Liver (tissue), 9 donors: Measurements from ENCODE around the gene PRICKLE4. TPM values are rescaled to one million over a fixed set of nuclear protein-coding genes. Genes with fewer than 3 reads are reported as not detected.

ENCODE experiments used
- DNase-seq: peaks from one replicate; pipeline ENCODE4 v3.0.0-alpha.2; 2017; ENCODE audit warnings: low spot score
- H3K27ac ChIP-seq, 2 donors: one replicate each; pipeline ENCODE4 v1.7.0; 2013; ENCODE audit warnings: inconsistent platforms in 2 of 2, low read length in 2 of 2, control low read depth in 1 of 2, low read depth in 1 of 2, mild to moderate bottlenecking in 1 of 2
- H3K27me3 ChIP-seq, 4 donors: one replicate each; pipeline versions ENCODE4 v1.6.1 to v1.7.0; 2013; ENCODE audit warnings: low read length in 3 of 4, inconsistent platforms in 1 of 4, mild to moderate bottlenecking in 1 of 4, moderate library complexity in 1 of 4; ENCODE audit not compliant: control insufficient read depth in 4 of 4, insufficient read depth in 4 of 4
- H3K36me3 ChIP-seq, 4 donors: one replicate each; pipeline versions ENCODE4 v1.6.1 to v1.7.0; 2013; ENCODE audit warnings: low read length in 3 of 4, mild to moderate bottlenecking in 3 of 4, low read depth in 1 of 4, moderate library complexity in 1 of 4; ENCODE audit not compliant: control insufficient read depth in 4 of 4, insufficient read depth in 3 of 4
- H3K4me1 ChIP-seq, 4 donors: one replicate each; pipeline versions ENCODE4 v1.6.1 to v1.7.0; 2013; ENCODE audit warnings: low read length in 3 of 4, mild to moderate bottlenecking in 3 of 4, moderate library complexity in 1 of 4; ENCODE audit not compliant: control insufficient read depth in 4 of 4, insufficient read depth in 4 of 4
- H3K4me3 ChIP-seq, 3 donors: one replicate each; pipeline versions ENCODE4 v1.6.1 to v1.7.0; 2013; ENCODE audit warnings: low read length in 3 of 3, control low read depth in 1 of 3, low read depth in 1 of 3, mild to moderate bottlenecking in 1 of 3
- H3K9ac ChIP-seq, 2 donors: one replicate each; pipeline ENCODE4 v1.7.0; 2013; ENCODE audit warnings: low read length in 2 of 2, mild to moderate bottlenecking in 2 of 2, moderate library complexity in 2 of 2, control low read depth in 1 of 2, low read depth in 1 of 2
- H3K9me3 ChIP-seq, 4 donors: one replicate each; pipeline versions ENCODE4 v1.6.1 to v1.7.0; 2013; ENCODE audit warnings: low read length in 3 of 4; ENCODE audit not compliant: control insufficient read depth in 4 of 4
- EGR1 ChIP-seq, 2 donors: IDR thresholded peaks; 2 replicates each; pipeline ENCODE4 v1.6.1; 2016 to 2018; ENCODE audit warnings: antibody characterized with exemption in 2 of 2, low read depth in 2 of 2
- FOXA2 ChIP-seq: IDR thresholded peaks from 2 replicates; pipeline ENCODE4 v1.6.1; 2016; ENCODE audit warnings: antibody characterized with exemption
- GABPA ChIP-seq, 2 donors: IDR thresholded peaks in 1 of 2; conservative IDR thresholded peaks in 1 of 2; 2 replicates each; pipeline ENCODE4 v1.6.1; 2016; ENCODE audit warnings: antibody characterized with exemption in 2 of 2, mild to moderate bottlenecking in 1 of 2, moderate library complexity in 1 of 2
- HNF4A ChIP-seq, 2 donors: conservative IDR thresholded peaks; 2 replicates each; pipeline ENCODE4 v1.6.1; 2016; ENCODE audit warnings: antibody characterized with exemption in 2 of 2, mild to moderate bottlenecking in 2 of 2
- HNF4G ChIP-seq: IDR thresholded peaks from 2 replicates; pipeline ENCODE4 v1.6.1; 2016; ENCODE audit warnings: antibody characterized with exemption
- JUND ChIP-seq, 2 donors: IDR thresholded peaks; 2 replicates each; pipeline ENCODE4 v1.6.1; 2016; ENCODE audit warnings: antibody characterized with exemption in 2 of 2
- NR2F2 ChIP-seq: IDR thresholded peaks from 2 replicates; pipeline ENCODE4 v1.6.1; 2016; ENCODE audit warnings: antibody characterized with exemption
- RAD21 ChIP-seq, 2 donors: IDR thresholded peaks; 2 replicates each; pipeline ENCODE4 v1.6.1; 2016; ENCODE audit warnings: antibody characterized with exemption in 2 of 2, mild to moderate bottlenecking in 2 of 2
- RXRA ChIP-seq, 2 donors: IDR thresholded peaks; 2 replicates each; pipeline ENCODE4 v1.6.1; 2017 to 2018; ENCODE audit warnings: antibody characterized with exemption in 2 of 2, mild to moderate bottlenecking in 1 of 2
- SP1 ChIP-seq: IDR thresholded peaks from 2 replicates; pipeline ENCODE4 v1.6.1; 2018; ENCODE audit warnings: antibody characterized with exemption, mild to moderate bottlenecking
- TAF1 ChIP-seq: conservative IDR thresholded peaks from 2 replicates; pipeline ENCODE4 v1.6.1; 2016; ENCODE audit warnings: antibody characterized with exemption, mild to moderate bottlenecking
- YY1 ChIP-seq: IDR thresholded peaks from 2 replicates; pipeline ENCODE4 v1.6.1; 2016; ENCODE audit warnings: antibody characterized with exemption, mild to moderate bottlenecking
- WGBS: extraction: QIAGEN DNeasy Blood & Tissue Kit; methylation state at CpG from one replicate; pipeline ENCODE4 v1.1.7; 2013; 5-methylcytosine and 5-hydroxymethylcytosine counted together
- polyA plus RNA-seq, 2 donors: library from polyadenylated mRNA; stranded (reverse) in 1 of 2; unstranded in 1 of 2; fragments of 200-250 nt in 1 of 2; fragments of >200 nt in 1 of 2; fragmentation: Nextera tagmentation in 1 of 2; extraction: Ambion mirVana in 1 of 2; gene quantifications; one replicate each; pipeline versions ENCODE4 v1.2.1 to v1.2.3, GENCODE V29; 2013 to 2015
- total RNA-seq, 2 donors: library from RNA; depleted of rRNA; stranded (reverse); fragments of >200 nt; gene quantifications; one replicate each; pipeline ENCODE4 v1.2.3, GENCODE V29; 2014
- TF ChIP-seq, protein P1 (sequence below): IDR thresholded peaks from 2 replicates; pipeline ENCODE4 v1.6.1; 2016; ENCODE audit warnings: antibody characterized with exemption
- TF ChIP-seq, protein P2 (sequence below): IDR thresholded peaks from 2 replicates; pipeline ENCODE4 v1.6.1; 2016; ENCODE audit warnings: antibody characterized with exemption, mild to moderate bottlenecking
- TF ChIP-seq, protein P3 (sequence below): IDR thresholded peaks from 2 replicates; pipeline ENCODE4 v1.6.1; 2016; ENCODE audit warnings: antibody characterized with exemption
- TF ChIP-seq, protein P4 (sequence below): fragments of 150-350 bp; IDR thresholded peaks from 2 replicates; pipeline ENCODE4 v1.5.1; 2017; ENCODE audit warnings: improper control_type of control experiment, low read depth, low read length; ENCODE audit not compliant: missing input control
- TF ChIP-seq, protein P5 (sequence below): IDR thresholded peaks from 2 replicates; pipeline ENCODE4 v1.6.1; 2016; ENCODE audit warnings: antibody characterized with exemption
- donor health status: healthy.
- donor health status: healthy.
- donor health status: healthy.
- donor health status: healthy.
- donor health status: healthy.

PRICKLE4 gene
- total and polyA plus RNA-seq, 4 donors = 0.37 to 1.4 (median 0.98) TPM; not detected in 1

DNA sequence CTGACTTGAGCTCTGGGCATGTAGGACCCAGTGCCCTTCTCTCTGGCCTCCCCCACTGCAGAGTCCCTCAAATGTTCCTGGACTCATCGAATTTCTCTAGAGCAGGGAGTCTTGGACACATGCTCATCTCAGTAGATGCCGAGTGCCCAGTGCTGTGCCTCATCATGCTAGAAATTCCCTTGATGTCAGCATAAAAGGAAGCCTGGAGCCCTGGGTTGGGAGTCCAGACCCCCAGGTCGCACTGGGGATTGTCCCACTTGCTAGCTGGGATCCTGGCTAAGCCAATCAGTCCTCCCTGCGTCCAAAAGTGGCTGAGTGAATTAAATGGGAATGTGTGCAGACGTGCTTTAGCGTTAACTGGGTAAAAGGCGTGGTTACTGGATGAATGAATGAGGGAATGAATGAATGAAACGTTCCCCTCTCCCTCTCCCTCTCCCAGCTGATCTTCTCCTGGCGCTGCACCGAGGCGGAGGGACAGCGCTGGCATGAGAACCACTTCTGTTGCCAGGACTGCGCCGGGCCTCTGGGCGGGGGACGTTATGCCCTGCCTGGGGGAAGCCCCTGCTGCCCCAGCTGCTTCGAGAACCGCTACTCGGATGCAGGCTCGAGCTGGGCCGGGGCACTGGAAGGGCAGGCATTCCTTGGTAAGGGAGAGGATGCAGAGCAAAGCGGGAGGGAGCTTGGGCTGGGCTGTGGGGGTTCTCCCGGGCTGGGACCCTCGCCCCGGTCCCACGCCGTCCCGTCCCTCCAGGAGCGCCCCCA, 5.3 kb downstream of the PRICKLE4 start:
- Histone ChIP-seq H3K9ac (no peak overlapping the region), H3K27ac (peak overlapping the region in 1 of 2 donors; percentile 54), H3K36me3 (peaks cover 0 to 13% (median 10%) of the 10 kb centered on the region in 4 donors), H3K4me1 (peaks cover 9 to 33% (median 25%) of the 10 kb centered on the region in 4 donors), H3K27me3 (no peaks in the 10 kb centered on the region), H3K4me3 (peak overlapping the region in 1 of 3 donors; percentile 72), H3K9me3 (no peaks in the 10 kb centered on the region)
- 26% methylated on average over 29 of the region's 29 CpGs for WGBS
- TF ChIP-seq JUND (IDR thresholded peaks at IDR 0.05) (no peak), TAF1 (no peak), RAD21 (IDR thresholded peaks at IDR 0.05) (no peak), EGR1 (IDR thresholded peaks at IDR 0.05; ENCODE audit: low read depth in 2 of 2) (no peak), RXRA (IDR thresholded peaks at IDR 0.05) (no peak), HNF4A (conservative IDR thresholded peaks at IDR 0.05) (no peak), YY1 (no peak), GABPA (IDR thresholded peaks at IDR 0.05 in 1 of 2, conservative IDR thresholded peaks at IDR 0.05 in 1 of 2) (no peak), FOXA2 (no peak)
- TF ChIP-seq, protein P1, sequence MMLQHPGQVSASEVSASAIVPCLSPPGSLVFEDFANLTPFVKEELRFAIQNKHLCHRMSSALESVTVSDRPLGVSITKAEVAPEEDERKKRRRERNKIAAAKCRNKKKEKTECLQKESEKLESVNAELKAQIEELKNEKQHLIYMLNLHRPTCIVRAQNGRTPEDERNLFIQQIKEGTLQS = no peak
- TF ChIP-seq, protein P2, sequence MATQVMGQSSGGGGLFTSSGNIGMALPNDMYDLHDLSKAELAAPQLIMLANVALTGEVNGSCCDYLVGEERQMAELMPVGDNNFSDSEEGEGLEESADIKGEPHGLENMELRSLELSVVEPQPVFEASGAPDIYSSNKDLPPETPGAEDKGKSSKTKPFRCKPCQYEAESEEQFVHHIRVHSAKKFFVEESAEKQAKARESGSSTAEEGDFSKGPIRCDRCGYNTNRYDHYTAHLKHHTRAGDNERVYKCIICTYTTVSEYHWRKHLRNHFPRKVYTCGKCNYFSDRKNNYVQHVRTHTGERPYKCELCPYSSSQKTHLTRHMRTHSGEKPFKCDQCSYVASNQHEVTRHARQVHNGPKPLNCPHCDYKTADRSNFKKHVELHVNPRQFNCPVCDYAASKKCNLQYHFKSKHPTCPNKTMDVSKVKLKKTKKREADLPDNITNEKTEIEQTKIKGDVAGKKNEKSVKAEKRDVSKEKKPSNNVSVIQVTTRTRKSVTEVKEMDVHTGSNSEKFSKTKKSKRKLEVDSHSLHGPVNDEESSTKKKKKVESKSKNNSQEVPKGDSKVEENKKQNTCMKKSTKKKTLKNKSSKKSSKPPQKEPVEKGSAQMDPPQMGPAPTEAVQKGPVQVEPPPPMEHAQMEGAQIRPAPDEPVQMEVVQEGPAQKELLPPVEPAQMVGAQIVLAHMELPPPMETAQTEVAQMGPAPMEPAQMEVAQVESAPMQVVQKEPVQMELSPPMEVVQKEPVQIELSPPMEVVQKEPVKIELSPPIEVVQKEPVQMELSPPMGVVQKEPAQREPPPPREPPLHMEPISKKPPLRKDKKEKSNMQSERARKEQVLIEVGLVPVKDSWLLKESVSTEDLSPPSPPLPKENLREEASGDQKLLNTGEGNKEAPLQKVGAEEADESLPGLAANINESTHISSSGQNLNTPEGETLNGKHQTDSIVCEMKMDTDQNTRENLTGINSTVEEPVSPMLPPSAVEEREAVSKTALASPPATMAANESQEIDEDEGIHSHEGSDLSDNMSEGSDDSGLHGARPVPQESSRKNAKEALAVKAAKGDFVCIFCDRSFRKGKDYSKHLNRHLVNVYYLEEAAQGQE = no peak
- TF ChIP-seq, protein P3, sequence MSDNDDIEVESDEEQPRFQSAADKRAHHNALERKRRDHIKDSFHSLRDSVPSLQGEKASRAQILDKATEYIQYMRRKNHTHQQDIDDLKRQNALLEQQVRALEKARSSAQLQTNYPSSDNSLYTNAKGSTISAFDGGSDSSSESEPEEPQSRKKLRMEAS = no peak
- no peak for DNase-seq

DNA sequence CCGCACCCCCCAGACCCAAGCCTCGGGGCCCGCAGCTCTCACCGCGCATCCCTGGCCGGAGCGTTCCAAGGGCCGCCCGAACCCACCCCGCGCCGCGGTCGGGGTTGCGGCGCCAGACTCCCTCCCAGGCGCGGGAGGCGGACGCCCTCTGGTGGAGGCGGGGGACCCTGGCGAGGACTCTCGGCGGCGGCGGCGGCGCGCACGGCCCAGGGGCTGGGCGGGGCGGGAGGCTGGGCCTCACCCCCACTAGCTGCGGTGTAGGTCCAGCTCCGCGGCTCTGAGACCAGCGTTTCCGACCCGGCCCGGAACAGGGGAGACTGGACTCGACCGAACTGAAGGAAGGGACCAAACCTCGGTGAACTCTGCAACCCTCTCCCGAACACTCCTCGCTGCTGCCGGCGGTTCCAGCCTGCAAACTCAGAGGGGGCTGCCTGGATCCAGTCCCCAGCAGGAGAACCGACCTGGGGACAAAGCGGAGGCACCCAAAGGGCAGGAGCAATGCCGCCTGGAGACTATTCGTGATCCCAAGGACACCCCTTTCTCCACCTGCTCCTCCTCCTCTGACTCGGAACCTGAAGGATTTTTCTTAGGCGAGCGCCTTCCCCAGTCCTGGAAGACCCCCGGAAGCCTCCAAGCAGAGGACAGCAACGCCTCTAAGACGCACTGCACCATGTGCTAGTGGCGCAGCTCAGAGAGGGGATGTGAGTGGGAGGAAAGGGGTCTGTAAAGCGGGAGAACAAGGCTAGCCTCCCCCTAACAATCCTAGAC, 6.1 kb downstream of the PRICKLE4 start:
- H3K9me3 ChIP-seq = no peaks in the 10 kb centered on the region
- H3K4me3 ChIP-seq = peak overlapping the region; percentile 72 to 100 (median 96)
- under 1% methylated on average over 58 of the region's 58 CpGs for WGBS
- no peaks in the 10 kb centered on the region for H3K27me3 ChIP-seq
- TF ChIP-seq NR2F2 = no peak
- TF ChIP-seq JUND (IDR thresholded peaks at IDR 0.05) = no peak
- TF ChIP-seq RAD21 (IDR thresholded peaks at IDR 0.05) = peak; percentile 46 to 68
- TF ChIP-seq HNF4A (conservative IDR thresholded peaks at IDR 0.05) = no peak
- TF ChIP-seq SP1 = no peak
- TF ChIP-seq HNF4G = no peak
- no peak for TF ChIP-seq TAF1
- no peak for TF ChIP-seq RXRA (IDR thresholded peaks at IDR 0.05)
- TF ChIP-seq, protein P4, sequence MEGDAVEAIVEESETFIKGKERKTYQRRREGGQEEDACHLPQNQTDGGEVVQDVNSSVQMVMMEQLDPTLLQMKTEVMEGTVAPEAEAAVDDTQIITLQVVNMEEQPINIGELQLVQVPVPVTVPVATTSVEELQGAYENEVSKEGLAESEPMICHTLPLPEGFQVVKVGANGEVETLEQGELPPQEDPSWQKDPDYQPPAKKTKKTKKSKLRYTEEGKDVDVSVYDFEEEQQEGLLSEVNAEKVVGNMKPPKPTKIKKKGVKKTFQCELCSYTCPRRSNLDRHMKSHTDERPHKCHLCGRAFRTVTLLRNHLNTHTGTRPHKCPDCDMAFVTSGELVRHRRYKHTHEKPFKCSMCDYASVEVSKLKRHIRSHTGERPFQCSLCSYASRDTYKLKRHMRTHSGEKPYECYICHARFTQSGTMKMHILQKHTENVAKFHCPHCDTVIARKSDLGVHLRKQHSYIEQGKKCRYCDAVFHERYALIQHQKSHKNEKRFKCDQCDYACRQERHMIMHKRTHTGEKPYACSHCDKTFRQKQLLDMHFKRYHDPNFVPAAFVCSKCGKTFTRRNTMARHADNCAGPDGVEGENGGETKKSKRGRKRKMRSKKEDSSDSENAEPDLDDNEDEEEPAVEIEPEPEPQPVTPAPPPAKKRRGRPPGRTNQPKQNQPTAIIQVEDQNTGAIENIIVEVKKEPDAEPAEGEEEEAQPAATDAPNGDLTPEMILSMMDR = peak; percentile 76
- TF ChIP-seq, protein P2 = peak; percentile 67
- TF ChIP-seq GABPA (IDR thresholded peaks at IDR 0.05 in 1 of 2, conservative IDR thresholded peaks at IDR 0.05 in 1 of 2) = no peak
- TF ChIP-seq, protein P1 = no peak
- TF ChIP-seq YY1 = no peak
- TF ChIP-seq, protein P5, sequence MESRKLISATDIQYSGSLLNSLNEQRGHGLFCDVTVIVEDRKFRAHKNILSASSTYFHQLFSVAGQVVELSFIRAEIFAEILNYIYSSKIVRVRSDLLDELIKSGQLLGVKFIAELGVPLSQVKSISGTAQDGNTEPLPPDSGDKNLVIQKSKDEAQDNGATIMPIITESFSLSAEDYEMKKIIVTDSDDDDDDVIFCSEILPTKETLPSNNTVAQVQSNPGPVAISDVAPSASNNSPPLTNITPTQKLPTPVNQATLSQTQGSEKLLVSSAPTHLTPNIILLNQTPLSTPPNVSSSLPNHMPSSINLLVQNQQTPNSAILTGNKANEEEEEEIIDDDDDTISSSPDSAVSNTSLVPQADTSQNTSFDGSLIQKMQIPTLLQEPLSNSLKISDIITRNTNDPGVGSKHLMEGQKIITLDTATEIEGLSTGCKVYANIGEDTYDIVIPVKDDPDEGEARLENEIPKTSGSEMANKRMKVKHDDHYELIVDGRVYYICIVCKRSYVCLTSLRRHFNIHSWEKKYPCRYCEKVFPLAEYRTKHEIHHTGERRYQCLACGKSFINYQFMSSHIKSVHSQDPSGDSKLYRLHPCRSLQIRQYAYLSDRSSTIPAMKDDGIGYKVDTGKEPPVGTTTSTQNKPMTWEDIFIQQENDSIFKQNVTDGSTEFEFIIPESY = no peak
- DNase-seq = peak; percentile 92
- peak overlapping the region; percentile 75 to 82 for H3K9ac ChIP-seq
- H3K4me1 ChIP-seq = peaks cover 9 to 25% (median 19%) of the 10 kb centered on the region in 4 donors
- H3K27ac ChIP-seq = peak overlapping the region; percentile 91 to 94
- peaks cover 0 to 20% (median 10%) of the 10 kb centered on the region in 4 donors for H3K36me3 ChIP-seq
